ENCODE results near the gene PLCH2.

The PLCH2 gene

DNA sequence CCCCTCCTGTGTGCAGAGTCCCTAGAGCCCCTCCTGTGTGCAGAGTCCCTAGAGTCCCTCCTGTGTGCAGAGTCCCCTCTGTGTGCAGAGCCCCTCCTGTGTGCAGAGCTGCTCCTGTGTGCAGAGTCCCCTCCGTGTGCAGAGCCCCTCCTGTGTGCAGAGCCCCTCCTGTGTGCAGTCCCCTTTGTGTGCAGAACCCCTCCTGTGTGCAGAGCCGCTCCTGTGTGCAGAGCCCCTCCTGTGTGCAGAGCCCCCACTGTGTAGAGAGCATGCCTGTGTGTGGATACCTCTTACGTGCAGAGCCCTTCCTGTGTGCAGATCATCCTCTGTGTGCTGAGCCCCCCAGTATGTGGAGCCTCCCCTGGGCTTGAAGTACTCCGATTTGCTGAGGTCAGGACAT lies 62.3 kb downstream of the PLCH2 start:
- H3K27me3 ChIP-seq (replicated peaks; ENCODE audit: control insufficient read depth, insufficient read depth, low read length), result no peaks in the 10 kb centered on the region; the same call in none of the 2 replicates
- no peak for DNase-seq (ENCODE audit: extremely low read depth, insufficient read length)
- TF ChIP-seq CTCF (IDR thresholded peaks at IDR 0.05; ENCODE audit: insufficient read depth, low read length, poor library complexity, severe bottlenecking), result no peak

GRCh38 chr1:2538872-2539271 lies 62.8 kb downstream of the PLCH2 start:
- Histone ChIP-seq H3K36me3 (ENCODE audit: control insufficient read depth, insufficient read depth, low read length) (no peaks in the 10 kb centered on the region), H3K27me3 (replicated peaks; ENCODE audit: control insufficient read depth, insufficient read depth, low read length) (no peaks in the 10 kb centered on the region; the same call in none of the 2 replicates), H3K4me3 (replicated peaks; ENCODE audit: low read depth, low read length) (no peak overlapping the region)
- TF ChIP-seq CTCF (IDR thresholded peaks at IDR 0.05; ENCODE audit: insufficient read depth, low read length, poor library complexity, severe bottlenecking), result no peak
- DNase-seq (ENCODE audit: extremely low read depth, insufficient read length), result no peak

More for the DNA sequence above, 62.3 kb downstream of the PLCH2 start:
- Histone ChIP-seq H3K4me3 (replicated peaks; ENCODE audit: low read depth, low read length) (no peak overlapping the region), H3K36me3 (ENCODE audit: control insufficient read depth, insufficient read depth, low read length) (no peaks in the 10 kb centered on the region)

- Histone ChIP-seq H3K4me3 (replicated peaks; ENCODE audit: low read depth, low read length) (no peak overlapping the region), H3K27me3 (replicated peaks; ENCODE audit: control insufficient read depth, insufficient read depth, low read length) (no peaks in the 10 kb centered on the region; the same call in none of the 2 replicates)
- TF ChIP-seq CTCF (IDR thresholded peaks at IDR 0.05; ENCODE audit: insufficient read depth, low read length, poor library complexity, severe bottlenecking), result peak; percentile 43
These were observed 63.3 kb downstream of the PLCH2 start for GRCh38 chr1:2539312-2539907.

DNA sequence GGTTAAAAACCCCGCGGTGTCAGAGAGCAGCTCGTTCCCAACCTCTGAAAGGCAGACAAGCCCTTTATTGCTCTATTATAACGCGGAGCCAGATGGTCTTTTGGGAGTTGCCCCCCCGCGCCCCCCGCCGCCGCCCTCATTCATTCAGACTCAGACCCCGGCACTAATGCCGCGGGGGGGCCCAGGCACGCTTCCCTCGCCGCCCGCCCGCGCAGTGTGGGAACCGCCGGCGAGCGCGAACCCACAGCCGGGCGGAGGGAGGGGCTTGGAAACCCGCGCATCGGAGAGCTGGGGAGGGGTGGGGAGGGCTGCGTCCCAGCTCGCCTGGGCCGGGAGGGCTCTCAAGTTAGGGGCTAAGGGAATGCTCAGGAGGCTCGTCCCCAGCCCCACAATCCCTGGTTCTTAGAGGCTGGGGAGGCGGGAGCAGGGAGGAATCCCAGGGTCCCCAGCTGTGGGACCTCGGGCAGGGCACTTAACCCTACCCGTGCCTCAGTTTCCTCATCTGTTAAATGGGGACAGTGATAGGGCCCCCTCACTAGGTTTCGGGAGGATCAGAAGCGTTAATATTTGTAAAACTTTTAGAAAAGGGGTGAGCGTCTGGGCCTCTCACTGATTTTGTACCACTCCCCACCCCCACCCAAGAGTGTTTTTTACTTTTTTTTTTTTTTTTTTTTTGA lies 64.9 kb downstream of the PLCH2 start:
- no peak for TF ChIP-seq CTCF (IDR thresholded peaks at IDR 0.05; ENCODE audit: insufficient read depth, low read length, poor library complexity, severe bottlenecking)
- no peaks in the 10 kb centered on the region; the same call in none of the 2 replicates for H3K27me3 ChIP-seq (replicated peaks; ENCODE audit: control insufficient read depth, insufficient read depth, low read length)
- DNase-seq (ENCODE audit: extremely low read depth, insufficient read length), result no peak
- no peaks in the 10 kb centered on the region for H3K36me3 ChIP-seq (ENCODE audit: control insufficient read depth, insufficient read depth, low read length)
- H3K4me3 ChIP-seq (replicated peaks; ENCODE audit: low read depth, low read length), result no peak overlapping the region

More at GRCh38 chr1:2539312-2539907, 63.3 kb downstream of the PLCH2 start:
- H3K36me3 ChIP-seq (ENCODE audit: control insufficient read depth, insufficient read depth, low read length), result no peaks in the 10 kb centered on the region
- no peak for DNase-seq (ENCODE audit: extremely low read depth, insufficient read length)

DNA sequence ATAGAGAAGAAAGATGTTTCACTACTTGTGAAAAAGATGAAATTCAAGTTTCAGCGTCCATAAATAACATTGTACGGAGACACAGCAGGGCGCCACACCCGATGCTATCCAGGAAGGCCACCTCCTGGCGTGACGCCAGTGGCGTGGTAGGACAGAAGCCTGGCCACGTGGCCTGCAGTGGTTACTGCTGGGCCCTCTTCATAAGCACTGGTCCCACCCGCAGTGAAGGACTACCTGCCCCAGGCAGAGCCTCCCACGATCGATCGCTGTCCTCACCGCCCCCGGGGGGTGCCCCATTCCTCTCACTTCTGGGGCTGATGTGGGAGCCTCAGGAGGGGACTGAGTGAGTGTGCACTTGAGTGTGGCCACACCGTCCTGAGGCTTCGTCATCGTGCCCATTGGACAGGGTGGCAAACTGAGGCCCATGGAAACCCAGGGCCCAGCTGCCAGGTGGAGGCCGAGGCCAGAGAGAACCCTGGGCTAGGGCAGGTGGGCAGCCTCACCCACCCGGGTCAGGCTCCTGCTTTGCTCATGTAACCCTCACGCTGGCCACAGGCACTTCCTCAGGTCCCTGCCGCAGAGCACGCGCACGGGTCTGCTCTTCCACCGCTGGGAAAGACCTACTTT lies 65.6 kb downstream of the PLCH2 start:
- no peaks in the 10 kb centered on the region for H3K36me3 ChIP-seq (ENCODE audit: control insufficient read depth, insufficient read depth, low read length)
- no peak overlapping the region for H3K4me3 ChIP-seq (replicated peaks; ENCODE audit: low read depth, low read length)
- no peak for DNase-seq (ENCODE audit: extremely low read depth, insufficient read length)
- no peaks in the 10 kb centered on the region; the same call in none of the 2 replicates for H3K27me3 ChIP-seq (replicated peaks; ENCODE audit: control insufficient read depth, insufficient read depth, low read length)
- no peak for TF ChIP-seq CTCF (IDR thresholded peaks at IDR 0.05; ENCODE audit: insufficient read depth, low read length, poor library complexity, severe bottlenecking)
